ENCODE results near the gene EIF4EBP2. TPM values are rescaled to one million over a fixed set of nuclear protein-coding genes. Genes with fewer than 3 reads are reported as not detected.

The EIF4EBP2 gene
- total and polyA plus RNA-seq, 9 donors, result 32.9 to 69.8 (median 61.6) TPM

DNA sequence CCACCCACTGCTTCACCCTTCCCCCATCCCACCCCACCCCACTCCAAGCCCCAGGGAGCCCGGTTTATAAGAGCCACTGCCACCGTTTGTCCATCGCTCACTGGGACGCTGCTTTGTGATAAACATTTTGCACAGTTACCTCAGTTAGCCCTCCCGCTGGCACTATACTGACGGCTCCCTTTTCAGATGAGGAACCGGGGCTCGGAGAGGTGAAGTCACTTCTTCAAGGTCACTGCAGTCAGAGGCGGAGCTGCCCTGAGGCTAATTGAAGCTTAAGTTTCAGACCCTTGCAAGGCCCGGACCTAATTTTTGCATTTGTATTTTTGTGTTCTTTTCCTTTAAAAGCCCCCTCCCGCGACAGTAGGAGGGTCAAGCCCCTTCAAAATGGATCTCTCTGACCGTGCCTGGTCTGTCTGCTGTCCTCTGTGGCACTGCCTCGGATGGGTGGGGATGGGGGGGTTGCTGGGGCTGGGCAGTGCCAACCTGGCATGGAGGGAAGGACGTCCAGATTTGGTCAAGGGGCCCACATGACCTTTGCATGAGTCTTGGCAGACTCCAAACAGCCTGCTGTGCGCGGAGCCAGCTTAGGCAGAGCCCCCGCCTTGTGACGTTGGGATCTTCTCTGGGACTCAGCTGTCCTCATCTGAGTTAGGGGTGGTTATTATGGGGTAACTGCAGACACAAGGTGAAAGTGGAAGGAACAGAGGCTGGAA is 55.3 kb downstream of the EIF4EBP2 start:
- H3K9me3 ChIP-seq (replicated peaks; ENCODE audit: control insufficient read depth, low read depth, low read length), result no peaks in the 10 kb centered on the region
- H3K27me3 ChIP-seq (ENCODE audit: control insufficient read depth, insufficient read depth, low read length), result peaks cover 37% of the 10 kb centered on the region
- peak overlapping the region; percentile 51 for H3K27ac ChIP-seq (ENCODE audit: low read length)
- 23% methylated on average over 12 of the region's 19 CpGs for WGBS (ENCODE audit: insufficient coverage)
- no peak for DNase-seq
- no peak overlapping the region for H3K4me3 ChIP-seq (ENCODE audit: low read length)
- H3K36me3 ChIP-seq (ENCODE audit: control insufficient read depth, insufficient read depth, low read length), result no peaks in the 10 kb centered on the region
- H3K4me1 ChIP-seq (ENCODE audit: control insufficient read depth, insufficient read depth, low read length), result peaks cover 44% of the 10 kb centered on the region

DNA sequence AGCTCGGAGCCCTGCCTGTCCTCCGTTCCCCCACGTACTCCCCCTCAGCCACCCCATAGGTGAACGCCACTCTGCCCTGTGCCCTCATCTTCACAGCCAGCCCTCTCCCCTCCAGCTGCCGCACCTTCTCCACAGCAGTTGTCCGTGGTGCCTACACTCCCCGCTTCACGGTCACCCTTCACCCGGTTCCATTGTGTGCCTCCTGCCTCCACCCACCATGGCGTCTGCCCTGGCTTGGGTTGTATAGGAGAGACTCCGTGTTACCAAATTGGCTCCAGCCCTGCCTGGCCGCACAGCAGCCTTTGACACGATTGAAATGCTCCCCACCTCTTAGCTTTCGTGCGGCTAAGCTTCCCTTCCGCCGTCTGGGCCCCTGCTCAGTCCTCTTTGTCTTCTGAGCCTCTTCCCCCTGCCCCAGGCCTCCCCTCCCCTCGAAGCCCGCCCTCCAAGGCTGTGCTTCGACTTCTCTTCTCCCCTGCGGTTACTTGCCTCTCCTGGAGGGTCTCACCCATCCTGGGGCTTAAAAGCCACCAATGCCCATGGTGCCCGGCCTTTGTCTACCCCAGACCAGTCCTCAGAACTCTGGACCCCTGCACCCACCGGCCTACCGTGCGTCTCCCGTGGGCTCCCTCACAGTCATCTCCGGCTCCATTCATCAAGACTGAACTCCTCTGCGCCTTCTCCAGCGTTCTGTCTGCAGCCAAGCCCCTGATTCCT is 56.0 kb downstream of the EIF4EBP2 start:
- peaks cover 35% of the 10 kb centered on the region for H3K27me3 ChIP-seq (ENCODE audit: control insufficient read depth, insufficient read depth, low read length)
- no peak overlapping the region for H3K27ac ChIP-seq (ENCODE audit: low read length)
- H3K9me3 ChIP-seq (replicated peaks; ENCODE audit: control insufficient read depth, low read depth, low read length), result no peaks in the 10 kb centered on the region
- WGBS (ENCODE audit: insufficient coverage), result 57% methylated on average over 24 of the region's 29 CpGs
- H3K4me1 ChIP-seq (ENCODE audit: control insufficient read depth, insufficient read depth, low read length), result peaks cover 44% of the 10 kb centered on the region
- H3K36me3 ChIP-seq (ENCODE audit: control insufficient read depth, insufficient read depth, low read length), result no peaks in the 10 kb centered on the region
- no peak for DNase-seq
- no peak overlapping the region for H3K4me3 ChIP-seq (ENCODE audit: low read length)

GRCh38 chr10:70461397-70462348 is 57.7 kb downstream of the EIF4EBP2 start:
- DNase-seq, result peak; percentile 74
- peaks cover 24% of the 10 kb centered on the region for H3K27me3 ChIP-seq (ENCODE audit: control insufficient read depth, insufficient read depth, low read length)

DNA sequence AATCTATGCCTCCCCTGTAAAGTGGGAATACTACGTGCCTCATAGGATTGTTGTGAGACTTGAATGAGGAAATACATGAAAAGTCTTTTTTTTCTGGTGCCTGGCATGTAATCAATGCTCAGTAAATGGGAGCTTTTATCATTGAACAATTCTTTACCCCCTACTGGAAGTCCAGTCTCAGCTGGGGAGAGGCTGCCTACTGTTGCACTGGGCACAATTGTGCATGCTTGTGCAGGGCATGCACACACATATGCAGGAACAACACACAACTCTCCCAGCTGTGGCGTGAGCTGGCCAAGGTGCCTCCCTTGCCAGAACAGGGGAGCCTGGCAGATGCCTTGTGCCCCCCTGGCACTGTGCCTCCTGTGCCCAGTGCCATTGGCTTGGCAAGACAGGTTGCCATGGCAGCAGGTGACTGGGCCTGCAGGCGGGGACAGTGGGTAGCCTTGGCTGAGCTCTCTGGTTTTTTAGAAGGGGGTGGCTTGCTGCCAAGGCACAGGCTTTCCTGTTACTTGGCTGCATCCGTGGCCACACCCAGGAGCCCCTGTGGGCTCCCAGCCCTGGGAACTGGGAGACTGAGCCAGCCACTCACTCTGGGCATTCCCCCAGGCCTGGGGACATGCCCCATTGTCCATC is 58.5 kb downstream of the EIF4EBP2 start:
- Histone ChIP-seq H3K27me3 (ENCODE audit: control insufficient read depth, insufficient read depth, low read length) (peaks cover 27% of the 10 kb centered on the region), H3K36me3 (ENCODE audit: control insufficient read depth, insufficient read depth, low read length) (no peaks in the 10 kb centered on the region), H3K27ac (ENCODE audit: low read length) (peak overlapping the region; percentile 51), H3K4me3 (ENCODE audit: low read length) (no peak overlapping the region), H3K9me3 (replicated peaks; ENCODE audit: control insufficient read depth, low read depth, low read length) (no peaks in the 10 kb centered on the region), H3K4me1 (ENCODE audit: control insufficient read depth, insufficient read depth, low read length) (peaks cover 40% of the 10 kb centered on the region)
- DNase-seq, result peak; percentile 87
- WGBS (ENCODE audit: insufficient coverage), result 46% methylated on average over 2 of the region's 4 CpGs

More at GRCh38 chr10:70461397-70462348, 57.7 kb downstream of the EIF4EBP2 start:
- WGBS (ENCODE audit: insufficient coverage), result 41% methylated on average over 6 of the region's 13 CpGs
- Histone ChIP-seq H3K36me3 (ENCODE audit: control insufficient read depth, insufficient read depth, low read length) (no peaks in the 10 kb centered on the region), H3K4me1 (ENCODE audit: control insufficient read depth, insufficient read depth, low read length) (peaks cover 41% of the 10 kb centered on the region), H3K27ac (ENCODE audit: low read length) (peak overlapping the region; percentile 51), H3K4me3 (ENCODE audit: low read length) (no peak overlapping the region), H3K9me3 (replicated peaks; ENCODE audit: control insufficient read depth, low read depth, low read length) (no peaks in the 10 kb centered on the region)

DNA sequence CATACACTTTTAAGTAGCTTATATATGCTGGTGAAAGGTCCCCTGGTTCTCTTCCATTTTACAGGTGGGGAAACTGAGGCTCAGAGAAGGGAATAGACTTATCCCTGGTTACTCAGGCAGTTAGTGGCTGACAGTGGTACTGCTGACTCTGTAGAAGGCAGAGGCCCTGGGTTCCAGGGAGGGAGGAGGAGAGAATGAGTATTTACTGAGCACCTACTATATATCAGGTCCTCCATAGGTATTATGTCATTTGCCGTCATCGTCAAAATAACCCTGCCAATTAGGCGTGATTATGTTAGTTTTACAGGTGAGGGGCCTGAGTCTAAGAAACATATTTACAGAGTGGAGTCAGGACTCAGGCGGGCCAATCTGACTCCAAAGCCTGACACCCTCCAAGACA is 61.3 kb downstream of the EIF4EBP2 start:
- WGBS (ENCODE audit: insufficient coverage), result no CpG with 5 or more reads among the region's 4 CpGs
- Histone ChIP-seq H3K36me3 (ENCODE audit: control insufficient read depth, insufficient read depth, low read length) (no peaks in the 10 kb centered on the region), H3K27me3 (ENCODE audit: control insufficient read depth, insufficient read depth, low read length) (peaks cover 9% of the 10 kb centered on the region), H3K27ac (ENCODE audit: low read length) (no peak overlapping the region), H3K9me3 (replicated peaks; ENCODE audit: control insufficient read depth, low read depth, low read length) (no peaks in the 10 kb centered on the region), H3K4me3 (ENCODE audit: low read length) (no peak overlapping the region), H3K4me1 (ENCODE audit: control insufficient read depth, insufficient read depth, low read length) (peaks cover 29% of the 10 kb centered on the region)
- DNase-seq, result no peak

- DNase-seq, result no peak
- Histone ChIP-seq H3K27me3 (ENCODE audit: control insufficient read depth, insufficient read depth, low read length) (peaks cover 9% of the 10 kb centered on the region), H3K4me3 (ENCODE audit: low read length) (no peak overlapping the region), H3K4me1 (ENCODE audit: control insufficient read depth, insufficient read depth, low read length) (peaks cover 29% of the 10 kb centered on the region), H3K27ac (ENCODE audit: low read length) (no peak overlapping the region), H3K36me3 (ENCODE audit: control insufficient read depth, insufficient read depth, low read length) (no peaks in the 10 kb centered on the region), H3K9me3 (replicated peaks; ENCODE audit: control insufficient read depth, low read depth, low read length) (no peaks in the 10 kb centered on the region)
- WGBS (ENCODE audit: insufficient coverage), result no CpG with 5 or more reads among the region's 2 CpGs
These were observed 61.9 kb downstream of the EIF4EBP2 start for GRCh38 chr10:70465832-70466231.

- Histone ChIP-seq H3K9me3 (replicated peaks; ENCODE audit: control insufficient read depth, low read depth, low read length) (no peaks in the 10 kb centered on the region), H3K36me3 (ENCODE audit: control insufficient read depth, insufficient read depth, low read length) (no peaks in the 10 kb centered on the region), H3K4me3 (ENCODE audit: low read length) (no peak overlapping the region), H3K4me1 (ENCODE audit: control insufficient read depth, insufficient read depth, low read length) (peaks cover 21% of the 10 kb centered on the region), H3K27ac (ENCODE audit: low read length) (no peak overlapping the region), H3K27me3 (ENCODE audit: control insufficient read depth, insufficient read depth, low read length) (peaks cover 9% of the 10 kb centered on the region)
- 78% methylated on average over 2 of the region's 3 CpGs for WGBS (ENCODE audit: insufficient coverage)
- no peak for DNase-seq
These were observed 63.0 kb downstream of the EIF4EBP2 start for GRCh38 chr10:70466951-70467350.

- 81% methylated on average over 7 of the region's 8 CpGs for WGBS (ENCODE audit: insufficient coverage)
- Histone ChIP-seq H3K36me3 (ENCODE audit: control insufficient read depth, insufficient read depth, low read length) (no peaks in the 10 kb centered on the region), H3K9me3 (replicated peaks; ENCODE audit: control insufficient read depth, low read depth, low read length) (no peaks in the 10 kb centered on the region), H3K4me1 (ENCODE audit: control insufficient read depth, insufficient read depth, low read length) (peaks cover 26% of the 10 kb centered on the region), H3K27me3 (ENCODE audit: control insufficient read depth, insufficient read depth, low read length) (peaks cover 14% of the 10 kb centered on the region), H3K4me3 (ENCODE audit: low read length) (no peak overlapping the region), H3K27ac (ENCODE audit: low read length) (no peak overlapping the region)
- no peak for DNase-seq
These were observed 69.0 kb downstream of the EIF4EBP2 start for GRCh38 chr10:70472799-70473454.

GRCh38 chr10:70474780-70475179 is 70.8 kb downstream of the EIF4EBP2 start:
- H3K9me3 ChIP-seq (replicated peaks; ENCODE audit: control insufficient read depth, low read depth, low read length), result no peaks in the 10 kb centered on the region
- DNase-seq, result peak; percentile 66
- H3K36me3 ChIP-seq (ENCODE audit: control insufficient read depth, insufficient read depth, low read length), result no peaks in the 10 kb centered on the region
- H3K27me3 ChIP-seq (ENCODE audit: control insufficient read depth, insufficient read depth, low read length), result peaks cover 13% of the 10 kb centered on the region
- H3K4me1 ChIP-seq (ENCODE audit: control insufficient read depth, insufficient read depth, low read length), result peaks cover 27% of the 10 kb centered on the region
- no peak overlapping the region for H3K4me3 ChIP-seq (ENCODE audit: low read length)
- no CpG with 5 or more reads among the region's 2 CpGs for WGBS (ENCODE audit: insufficient coverage)
- H3K27ac ChIP-seq (ENCODE audit: low read length), result no peak overlapping the region
